Bronchial epithelial cell (primary cell): ENCODE data around the gene UGGT2. TPM values are rescaled to one million over a fixed set of nuclear protein-coding genes. Genes with fewer than 3 reads are reported as not detected.

ENCODE experiments used
- DNase-seq: peaks from one replicate; pipeline ENCODE4 v3.0.0-alpha.2; 2010; ENCODE audit warnings: low read depth
- FAIRE-seq: peaks from 2 replicates; lab custom pipeline; 2011; peaks lifted over from hg19 to GRCh38; lab: Jason Lieb, UNC
- H3K27me3 ChIP-seq: 2 replicates; pipeline ENCODE4 v1.5.1; 2011; ENCODE audit warnings: low read length; ENCODE audit not compliant: control insufficient read depth, insufficient read depth
- H3K36me3 ChIP-seq: 2 replicates; pipeline ENCODE4 v1.5.1; 2011; ENCODE audit warnings: low read length; ENCODE audit not compliant: control insufficient read depth, insufficient read depth
- H3K4me3 ChIP-seq: 2 replicates; pipeline ENCODE4 v1.5.1; 2011; ENCODE audit warnings: mild to moderate bottlenecking, low read depth, low read length, control low read depth
- total RNA-seq: library from RNA; depleted of rRNA; stranded (reverse); fragments of >200 nt; gene quantifications from 2 replicates; pipeline ENCODE4 v1.2.1, GENCODE V29; 2014
- TF ChIP-seq, protein P1 (sequence below): IDR thresholded peaks from 2 replicates; pipeline ENCODE4 v1.5.1; 2011; ENCODE audit warnings: mild to moderate bottlenecking, moderate library complexity, low read length, control low read depth, inconsistent platforms; ENCODE audit not compliant: insufficient read depth, severe bottlenecking

UGGT2 gene
- total RNA-seq, 1 donor from 2014 or later, result 25.3 TPM

- DNase-seq (no peak), FAIRE-seq (no peak)
- no peak overlapping the region for H3K4me3 ChIP-seq
- H3K36me3 ChIP-seq, result no peaks in the 10 kb centered on the region
- TF ChIP-seq, protein P1, sequence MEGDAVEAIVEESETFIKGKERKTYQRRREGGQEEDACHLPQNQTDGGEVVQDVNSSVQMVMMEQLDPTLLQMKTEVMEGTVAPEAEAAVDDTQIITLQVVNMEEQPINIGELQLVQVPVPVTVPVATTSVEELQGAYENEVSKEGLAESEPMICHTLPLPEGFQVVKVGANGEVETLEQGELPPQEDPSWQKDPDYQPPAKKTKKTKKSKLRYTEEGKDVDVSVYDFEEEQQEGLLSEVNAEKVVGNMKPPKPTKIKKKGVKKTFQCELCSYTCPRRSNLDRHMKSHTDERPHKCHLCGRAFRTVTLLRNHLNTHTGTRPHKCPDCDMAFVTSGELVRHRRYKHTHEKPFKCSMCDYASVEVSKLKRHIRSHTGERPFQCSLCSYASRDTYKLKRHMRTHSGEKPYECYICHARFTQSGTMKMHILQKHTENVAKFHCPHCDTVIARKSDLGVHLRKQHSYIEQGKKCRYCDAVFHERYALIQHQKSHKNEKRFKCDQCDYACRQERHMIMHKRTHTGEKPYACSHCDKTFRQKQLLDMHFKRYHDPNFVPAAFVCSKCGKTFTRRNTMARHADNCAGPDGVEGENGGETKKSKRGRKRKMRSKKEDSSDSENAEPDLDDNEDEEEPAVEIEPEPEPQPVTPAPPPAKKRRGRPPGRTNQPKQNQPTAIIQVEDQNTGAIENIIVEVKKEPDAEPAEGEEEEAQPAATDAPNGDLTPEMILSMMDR, result no peak
- no peaks in the 10 kb centered on the region for H3K27me3 ChIP-seq
Measured at GRCh38 chr13:95970878-95971277, 82.3 kb downstream of the UGGT2 start.

DNA sequence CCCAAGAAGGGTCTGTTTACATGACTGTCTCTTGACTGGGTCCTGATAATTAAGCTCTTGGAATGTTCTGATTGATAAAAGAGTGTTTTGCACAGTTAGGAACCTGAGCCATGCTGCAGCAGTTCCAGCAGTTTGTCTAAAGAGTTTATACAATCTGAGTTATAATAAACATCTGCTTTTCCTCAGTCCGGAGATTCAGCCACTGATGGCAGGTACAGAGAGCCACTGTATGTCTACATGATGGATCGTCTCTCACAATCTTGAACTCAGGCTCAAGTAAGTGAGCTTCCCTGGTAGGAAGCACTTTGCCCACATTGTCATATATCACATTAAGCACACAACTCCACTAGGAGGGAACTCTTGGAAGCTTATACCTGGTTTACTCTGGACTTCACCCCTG is 84.3 kb downstream of the UGGT2 start:
- TF ChIP-seq, protein P1, result no peak
- no peak for FAIRE-seq
- DNase-seq, result no peak
- Histone ChIP-seq H3K36me3 (no peaks in the 10 kb centered on the region), H3K4me3 (no peak overlapping the region), H3K27me3 (no peaks in the 10 kb centered on the region)

GRCh38 chr13:95957331-95957730 is 95.9 kb downstream of the UGGT2 start:
- FAIRE-seq, result no peak
- no peak for DNase-seq
- no peak overlapping the region for H3K4me3 ChIP-seq
- H3K27me3 ChIP-seq, result no peaks in the 10 kb centered on the region
- TF ChIP-seq, protein P1, result no peak
- no peaks in the 10 kb centered on the region for H3K36me3 ChIP-seq

GRCh38 chr13:95956589-95957148 is 96.5 kb downstream of the UGGT2 start:
- TF ChIP-seq, protein P1, result no peak
- Histone ChIP-seq H3K4me3 (no peak overlapping the region), H3K36me3 (no peaks in the 10 kb centered on the region), H3K27me3 (no peaks in the 10 kb centered on the region)
- no peak for FAIRE-seq
- DNase-seq, result peak; percentile 71

DNA sequence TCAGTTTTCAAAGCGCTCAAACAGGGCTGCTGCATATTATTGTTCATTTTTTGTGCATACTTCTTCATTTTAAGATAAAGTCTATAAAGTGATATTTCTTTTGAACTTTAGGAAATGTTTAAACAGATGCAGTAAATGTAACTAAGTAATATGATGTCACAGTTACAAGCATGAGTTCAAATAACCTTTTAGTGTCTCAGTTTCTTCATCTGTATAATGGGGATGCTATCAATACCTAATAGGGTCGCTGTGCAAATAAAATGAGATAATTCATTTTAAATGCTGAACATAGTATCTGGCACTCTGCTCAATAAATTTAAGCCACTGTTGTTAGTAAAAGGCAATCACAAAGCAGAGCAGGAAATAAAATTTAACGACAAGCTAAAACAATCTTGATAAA is 97.5 kb downstream of the UGGT2 start:
- H3K4me3 ChIP-seq, result no peak overlapping the region
- no peak for FAIRE-seq
- no peak for DNase-seq
- no peaks in the 10 kb centered on the region for H3K27me3 ChIP-seq
- TF ChIP-seq, protein P1, result no peak
- no peaks in the 10 kb centered on the region for H3K36me3 ChIP-seq

DNA sequence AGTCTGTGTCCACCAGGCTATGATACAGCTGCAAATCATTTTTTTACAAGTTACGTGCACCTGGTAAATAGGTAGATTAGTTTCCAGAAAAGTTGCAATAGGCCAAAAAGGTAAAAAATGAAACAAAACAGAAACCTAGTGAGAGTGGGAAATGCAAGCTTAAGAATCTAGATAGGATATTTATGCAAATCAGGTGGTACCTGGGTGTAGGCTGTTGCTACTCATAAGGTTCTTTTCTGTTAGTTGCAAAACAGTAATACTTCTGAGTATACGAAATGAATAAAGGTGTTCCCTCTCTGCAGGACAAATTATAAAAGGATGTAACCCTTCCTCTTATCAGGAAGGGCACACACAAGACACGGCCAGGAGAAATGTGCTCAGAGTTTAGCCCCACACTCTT is 97.9 kb downstream of the UGGT2 start:
- no peak overlapping the region for H3K4me3 ChIP-seq
- H3K27me3 ChIP-seq, result no peaks in the 10 kb centered on the region
- no peak for DNase-seq
- no peaks in the 10 kb centered on the region for H3K36me3 ChIP-seq
- TF ChIP-seq, protein P1, result no peak
- FAIRE-seq, result no peak
